NCI-H1436 (cell line): ENCODE results near the gene CDCA3.

Experiments
- DNase-seq: peaks from one replicate; lab custom pipeline; 2025; lab: John Stamatoyannopoulos, UW

Gene CDCA3

GRCh38 chr12:6832125-6832524 is 19.0 kb downstream of the CDCA3 start:
- no peak for DNase-seq

- DNase-seq: no peak
Observed at GRCh38 chr12:6831450-6831995, 19.6 kb downstream of the CDCA3 start.

- DNase-seq: no peak
Observed at GRCh38 chr12:6830999-6831398, 20.1 kb downstream of the CDCA3 start.

DNA sequence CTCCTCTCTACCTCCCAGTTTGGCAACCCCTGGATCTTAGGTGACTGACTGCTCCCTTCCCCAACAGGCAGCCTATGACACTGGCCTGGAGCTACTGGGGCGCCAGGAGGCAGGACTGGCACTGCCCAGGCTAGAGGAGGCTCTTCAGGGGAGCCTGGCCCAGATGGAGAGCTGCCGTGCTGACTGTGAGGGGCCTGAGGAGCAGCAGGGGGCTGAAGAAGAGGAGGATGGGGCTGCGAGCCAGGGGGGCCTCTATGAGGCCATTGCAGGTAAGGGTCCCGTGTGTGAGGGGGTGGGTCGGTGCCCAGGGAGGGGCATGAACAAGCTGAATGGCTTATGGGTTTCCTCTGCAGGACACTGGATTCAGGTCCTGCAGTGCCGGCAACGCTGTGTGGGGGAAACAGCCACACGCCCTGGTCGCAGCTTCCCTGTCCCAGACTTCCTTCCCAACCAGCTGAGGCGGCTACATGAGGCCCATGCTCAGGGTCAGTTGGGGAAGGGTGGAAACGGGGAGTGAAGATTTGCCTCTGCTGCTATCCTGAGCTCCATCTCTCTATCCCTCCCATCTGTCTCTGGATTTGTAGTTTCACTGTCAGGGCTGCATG is 20.7 kb downstream of the CDCA3 start:
- DNase-seq: no peak

DNA sequence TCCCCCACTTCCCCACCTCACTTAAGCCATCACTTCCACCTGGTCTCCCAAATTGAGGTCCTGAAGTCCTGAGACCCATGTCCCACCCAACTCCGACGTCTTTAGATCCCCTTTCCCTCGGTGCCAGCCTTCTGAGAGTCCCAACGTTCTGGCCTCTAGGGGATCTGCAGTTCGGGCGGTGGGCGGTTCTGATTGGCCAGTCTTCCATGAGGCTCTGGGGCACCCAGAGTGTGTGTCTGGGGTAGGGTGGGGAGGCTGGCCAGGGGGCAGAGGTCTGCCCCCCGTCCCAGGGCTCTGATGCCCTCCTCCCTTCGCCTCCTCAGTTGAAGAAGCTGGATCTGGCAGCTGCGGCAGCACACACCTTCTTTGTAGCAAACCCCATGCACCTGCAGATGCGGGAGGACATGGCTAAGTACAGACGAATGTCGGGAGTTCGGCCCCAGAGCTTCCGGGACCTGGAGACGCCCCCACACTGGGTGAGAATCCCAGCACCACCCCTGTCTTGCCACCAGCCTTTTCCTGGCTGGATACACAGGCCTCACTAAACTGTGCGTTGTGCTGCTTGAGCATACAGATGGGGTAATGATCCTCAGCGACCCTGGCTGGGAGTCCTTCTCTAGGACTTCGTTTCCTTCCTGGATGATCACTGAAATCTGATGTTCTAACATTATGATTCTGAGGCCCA is 21.4 kb downstream of the CDCA3 start:
- DNase-seq: peak; percentile 44

GRCh38 chr12:6828781-6829535 is 22.1 kb downstream of the CDCA3 start:
- DNase-seq: peak; percentile 44

DNA sequence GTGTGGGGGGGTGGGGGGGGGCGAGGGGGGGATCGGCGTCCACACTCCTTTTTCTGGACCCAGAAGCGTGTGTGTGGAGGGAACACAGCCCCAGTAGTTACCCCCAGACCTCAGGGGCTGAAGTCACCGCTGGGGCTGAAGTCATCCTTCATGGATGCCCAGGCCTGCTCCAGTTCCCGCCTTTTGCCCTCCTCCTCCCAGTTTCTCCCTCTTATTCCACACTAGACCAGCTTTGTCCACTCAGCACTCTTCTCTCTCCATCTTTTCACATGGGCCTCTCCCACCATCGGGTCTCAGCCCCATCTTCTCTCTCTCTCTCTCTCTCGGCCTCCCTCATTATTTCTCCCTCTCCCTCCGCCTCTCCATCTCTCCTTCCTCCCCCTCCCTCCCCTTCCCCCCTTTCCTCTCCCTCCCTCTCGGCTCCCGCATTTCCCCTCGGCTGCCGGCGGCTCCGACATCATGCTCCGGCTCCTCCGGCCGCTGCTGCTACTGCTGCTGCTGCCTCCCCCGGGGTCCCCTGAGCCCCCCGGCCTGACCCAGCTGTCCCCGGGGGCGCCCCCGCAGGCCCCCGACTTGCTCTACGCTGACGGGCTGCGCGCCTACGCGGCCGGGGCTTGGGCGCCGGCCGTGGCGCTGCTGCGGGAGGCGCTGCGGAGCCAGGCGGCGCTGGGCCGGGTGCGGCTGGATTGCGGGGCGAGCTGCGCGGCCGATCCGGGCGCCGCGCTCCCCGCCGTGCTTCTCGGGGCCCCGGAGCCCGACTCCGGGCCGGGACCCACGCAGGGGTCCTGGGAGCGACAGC is 22.9 kb downstream of the CDCA3 start, which contains the start of gene P3H3:
Gene P3H3, plus strand, starts transcription at position 426 of the 799 bp plus-strand sequence. Its CDS starts 34 bp downstream, at position 460.
- DNase-seq: no peak

DNA sequence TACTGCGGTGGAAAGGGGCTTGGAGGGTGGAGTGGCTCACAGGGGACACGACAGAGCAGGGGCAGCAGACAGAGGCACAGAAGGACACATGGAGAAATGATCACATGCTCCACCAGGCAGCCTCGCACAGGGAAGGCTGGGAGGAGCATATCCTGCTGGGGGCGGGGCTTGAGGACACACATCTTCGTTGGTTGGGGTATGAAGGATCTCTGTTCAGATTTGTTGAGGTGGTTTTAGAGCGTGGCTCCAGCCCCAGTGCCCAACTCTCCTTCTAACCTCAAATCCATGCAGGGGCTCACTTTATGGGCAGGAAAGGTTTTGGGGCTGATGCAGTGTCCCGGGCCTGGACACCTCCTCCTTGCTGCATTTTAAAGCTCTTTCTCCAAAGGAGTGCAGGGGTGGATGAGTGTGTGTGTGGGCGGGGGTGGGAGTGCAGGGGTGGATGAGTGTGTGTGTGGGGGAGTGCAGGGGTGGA is 23.6 kb downstream of the CDCA3 start:
- peak; percentile 81 for DNase-seq

GRCh38 chr12:6826734-6827436 is 24.2 kb downstream of the CDCA3 start:
- no peak for DNase-seq

GRCh38 chr12:6826125-6826733 is 24.9 kb downstream of the CDCA3 start:
- no peak for DNase-seq

GRCh38 chr12:6825398-6826124 is 25.5 kb downstream of the CDCA3 start:
- DNase-seq: peak; percentile 64

- DNase-seq: no peak
Observed at GRCh38 chr12:6824901-6825381, 26.1 kb downstream of the CDCA3 start.

- DNase-seq: no peak
Observed at GRCh38 chr12:6824085-6824775, 26.9 kb downstream of the CDCA3 start.

DNA sequence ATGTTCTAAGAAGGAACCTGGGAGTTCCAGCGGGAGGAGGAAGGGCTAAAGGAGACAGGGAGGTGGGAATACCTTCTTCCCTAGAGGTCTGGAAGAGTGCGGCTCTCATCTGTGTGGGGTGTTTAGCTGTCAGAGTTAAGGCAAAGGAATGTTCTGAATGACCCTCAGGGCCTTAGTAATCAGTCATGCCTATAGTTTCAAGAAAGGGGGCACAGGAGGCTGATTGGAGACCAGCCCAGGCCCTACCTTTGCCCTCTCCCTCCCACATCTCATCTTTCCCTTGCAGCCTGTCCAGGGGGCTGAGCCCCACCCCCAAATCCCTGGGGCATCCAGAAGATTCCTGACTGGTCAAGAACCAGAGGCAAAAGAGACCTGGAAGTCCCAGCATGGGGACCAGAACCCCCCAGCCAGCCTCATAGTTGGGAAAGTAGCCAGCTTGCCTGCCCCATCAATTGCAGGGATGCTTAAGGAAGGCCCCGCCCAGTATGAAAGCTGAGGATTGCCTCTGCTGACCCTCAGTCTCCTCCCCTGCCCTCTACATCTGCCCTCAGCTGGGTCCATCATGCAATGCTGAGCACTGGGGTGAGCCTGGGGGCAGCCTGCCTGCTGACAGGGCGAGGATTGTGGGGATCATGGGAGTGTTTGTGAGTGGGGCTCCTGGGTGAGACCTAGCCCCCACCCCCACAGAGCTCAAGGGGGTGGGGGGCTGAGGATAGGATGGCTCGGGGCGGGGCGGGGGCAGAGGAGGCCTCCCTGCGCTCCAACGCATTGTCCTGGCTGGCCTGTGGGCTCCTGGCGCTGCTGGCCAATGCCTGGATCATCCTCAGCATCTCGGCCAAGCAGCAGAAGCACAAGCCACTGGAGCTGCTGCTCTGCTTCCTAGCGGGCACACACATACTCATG is 27.7 kb downstream of the CDCA3 start:
- DNase-seq: no peak

- no peak for DNase-seq
Observed at GRCh38 chr12:6822426-6823135, 28.5 kb downstream of the CDCA3 start.

DNA sequence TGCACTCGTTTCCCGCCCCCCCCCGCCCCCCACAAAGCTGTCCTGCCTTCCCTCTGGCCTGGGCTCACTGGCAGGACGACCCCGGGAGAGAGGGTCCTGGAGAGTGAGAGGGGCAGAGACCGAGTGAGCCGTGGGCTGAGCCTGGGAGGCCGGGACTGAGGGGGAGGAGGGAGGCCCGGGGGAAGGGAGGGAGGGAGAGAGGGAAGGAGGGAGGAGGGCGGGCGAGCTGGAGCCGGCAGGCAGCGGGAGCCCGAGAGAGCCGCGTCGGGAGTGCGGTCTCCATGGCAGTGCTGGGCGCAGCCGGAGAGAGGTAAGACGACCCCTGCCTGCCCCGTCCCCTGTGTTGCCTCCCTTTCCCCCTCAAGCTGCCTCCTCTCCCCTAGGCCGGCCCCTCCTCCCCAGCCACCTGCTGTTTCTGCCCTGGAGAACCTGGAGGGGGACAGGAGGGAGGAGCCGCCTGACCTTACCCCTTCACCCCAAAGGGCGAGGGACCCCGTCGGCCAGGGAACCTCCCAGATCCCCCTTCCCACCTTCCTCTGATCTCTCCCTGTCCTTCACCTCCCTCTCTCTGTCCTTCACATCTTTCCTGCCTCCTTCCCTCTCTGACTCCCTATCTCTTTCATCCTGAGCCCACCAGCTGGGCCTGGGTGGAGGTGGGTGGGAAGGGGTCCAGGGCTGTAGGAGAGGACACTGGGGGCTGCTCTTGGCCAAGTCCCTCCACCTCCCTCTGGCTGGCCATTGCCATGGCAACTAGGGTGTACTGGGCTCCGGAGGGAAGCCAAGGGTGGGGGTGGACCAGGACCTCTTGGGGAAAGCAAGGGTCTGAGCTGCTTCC is 29.3 kb downstream of the CDCA3 start, which contains the start of gene GPR162:
Gene GPR162, plus strand, starts transcription at position 231 of the 835 bp plus-strand sequence. CDS start 2,078 bp downstream, outside the sequence.
- DNase-seq: peak; percentile 73
